22Rv1 (cell line): ENCODE measurements around the gene NXPH3.

Experiments used
- H3K27ac ChIP-seq: fragments of 450-650 bp; 2 replicates; pipeline ENCODE4 v1.5.1; 2017
- ZFX ChIP-seq: fragments of 450-650 bp; IDR thresholded peaks from 2 replicates; pipeline ENCODE4 v1.6.1; 2017; ENCODE audit warnings: antibody characterized with exemption, borderline replicate concordance
- TF ChIP-seq, protein P1 (sequence below): fragments of 450-650 bp; IDR thresholded peaks from 2 replicates; pipeline ENCODE4 v1.5.1; 2017; ENCODE audit warnings: mild to moderate bottlenecking

The NXPH3 gene

GRCh38 chr17:49597436-49597835 is 21.8 kb downstream of the NXPH3 start:
- H3K27ac ChIP-seq, result no peak overlapping the region
- TF ChIP-seq, protein P1, sequence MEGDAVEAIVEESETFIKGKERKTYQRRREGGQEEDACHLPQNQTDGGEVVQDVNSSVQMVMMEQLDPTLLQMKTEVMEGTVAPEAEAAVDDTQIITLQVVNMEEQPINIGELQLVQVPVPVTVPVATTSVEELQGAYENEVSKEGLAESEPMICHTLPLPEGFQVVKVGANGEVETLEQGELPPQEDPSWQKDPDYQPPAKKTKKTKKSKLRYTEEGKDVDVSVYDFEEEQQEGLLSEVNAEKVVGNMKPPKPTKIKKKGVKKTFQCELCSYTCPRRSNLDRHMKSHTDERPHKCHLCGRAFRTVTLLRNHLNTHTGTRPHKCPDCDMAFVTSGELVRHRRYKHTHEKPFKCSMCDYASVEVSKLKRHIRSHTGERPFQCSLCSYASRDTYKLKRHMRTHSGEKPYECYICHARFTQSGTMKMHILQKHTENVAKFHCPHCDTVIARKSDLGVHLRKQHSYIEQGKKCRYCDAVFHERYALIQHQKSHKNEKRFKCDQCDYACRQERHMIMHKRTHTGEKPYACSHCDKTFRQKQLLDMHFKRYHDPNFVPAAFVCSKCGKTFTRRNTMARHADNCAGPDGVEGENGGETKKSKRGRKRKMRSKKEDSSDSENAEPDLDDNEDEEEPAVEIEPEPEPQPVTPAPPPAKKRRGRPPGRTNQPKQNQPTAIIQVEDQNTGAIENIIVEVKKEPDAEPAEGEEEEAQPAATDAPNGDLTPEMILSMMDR, result no peak
- no peak for TF ChIP-seq ZFX

DNA sequence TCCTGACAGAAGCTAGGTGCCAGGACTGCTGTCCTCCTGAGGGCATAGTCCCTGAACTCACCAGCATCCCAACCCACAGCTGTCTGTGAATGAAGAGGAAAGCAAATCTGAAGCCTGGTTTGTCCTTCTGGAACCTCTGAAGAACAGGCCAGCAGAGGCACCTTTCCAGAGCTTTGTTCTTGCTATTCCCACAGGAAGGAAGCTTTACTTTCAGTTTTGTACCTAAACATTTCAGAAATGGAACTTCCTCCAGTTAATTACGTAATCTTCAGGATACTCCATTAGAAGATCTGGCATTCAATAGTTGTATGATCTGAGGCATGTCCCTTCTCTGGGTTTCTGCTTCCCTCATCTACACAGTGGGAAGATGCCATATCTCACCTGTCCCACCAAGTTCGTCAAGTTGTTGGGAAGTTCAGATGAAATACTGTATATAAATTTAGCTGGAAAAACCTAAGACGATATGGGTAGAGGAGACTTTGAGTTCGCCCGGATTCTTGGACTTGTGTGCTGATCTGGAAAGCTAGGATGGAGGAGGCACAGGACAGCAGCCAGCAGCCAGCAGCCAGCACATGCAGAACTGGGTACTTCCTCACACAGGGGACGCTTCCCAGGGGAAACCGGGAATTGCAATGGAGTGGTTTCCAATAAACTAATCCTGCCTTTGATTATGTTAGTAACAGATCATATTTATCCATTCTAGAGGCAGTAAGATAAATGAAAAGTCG is 22.4 kb downstream of the NXPH3 start:
- TF ChIP-seq, protein P1, result no peak
- no peak for TF ChIP-seq ZFX
- H3K27ac ChIP-seq, result no peak overlapping the region

DNA sequence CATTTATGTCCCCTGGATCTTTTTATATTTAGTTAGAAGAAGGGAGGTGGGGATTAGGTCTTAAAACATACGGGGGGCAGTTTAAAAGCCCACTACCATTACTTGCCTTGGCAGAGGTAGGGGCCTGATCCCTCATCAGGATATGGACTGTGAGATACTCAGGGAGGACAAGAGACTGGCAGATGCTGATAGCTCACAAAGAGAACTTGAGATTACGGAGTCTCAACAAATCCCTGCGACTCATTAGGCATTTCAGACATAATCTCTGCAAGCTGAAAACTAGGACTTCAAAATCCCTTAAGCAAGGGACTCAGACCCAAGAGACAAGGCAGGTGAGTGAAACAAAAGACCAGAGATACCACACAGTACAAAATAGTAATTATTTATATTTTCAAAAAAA is 23.2 kb downstream of the NXPH3 start:
- TF ChIP-seq ZFX, result no peak
- TF ChIP-seq, protein P1, result no peak
- no peak overlapping the region for H3K27ac ChIP-seq

DNA sequence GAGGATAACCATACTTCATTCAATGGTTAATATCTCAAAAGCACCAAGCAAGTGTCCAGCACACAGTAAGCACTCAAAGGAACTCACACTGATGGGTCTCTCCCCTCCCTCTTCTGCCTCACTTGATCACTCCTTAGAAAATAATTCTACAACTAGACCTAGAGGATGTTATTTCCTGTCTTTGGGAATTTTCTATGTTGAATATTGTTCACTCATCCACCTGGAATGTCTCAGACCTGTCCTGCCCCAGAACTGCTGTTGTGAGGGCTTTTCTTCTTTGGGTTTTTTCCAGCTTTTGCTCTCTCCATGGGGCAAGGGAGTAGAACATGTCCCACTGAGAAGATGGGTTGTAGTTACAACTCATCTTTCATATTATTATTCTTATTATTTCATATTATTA is 25.3 kb downstream of the NXPH3 start:
- no peak for TF ChIP-seq ZFX
- TF ChIP-seq, protein P1, result no peak
- no peak overlapping the region for H3K27ac ChIP-seq

DNA sequence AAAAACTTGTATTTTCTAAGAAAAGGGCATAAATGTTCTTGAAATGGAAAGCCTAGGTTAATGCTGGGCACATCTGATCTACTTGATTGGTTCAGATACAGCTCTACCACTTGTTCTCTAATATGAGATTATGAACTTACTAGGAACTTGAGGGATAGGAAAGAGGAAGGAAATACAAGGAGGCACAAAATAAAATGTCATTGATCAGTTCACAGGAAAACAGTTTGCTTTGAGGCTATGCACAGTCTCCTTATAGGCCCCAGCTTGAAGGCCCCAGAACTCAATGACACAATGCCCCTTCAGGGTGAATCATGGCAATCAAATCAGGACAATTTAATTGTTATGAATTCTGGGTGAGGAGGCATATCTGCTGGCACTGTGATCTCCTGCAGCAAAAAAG is 27.1 kb downstream of the NXPH3 start:
- TF ChIP-seq ZFX, result no peak
- TF ChIP-seq, protein P1, result no peak
- H3K27ac ChIP-seq, result no peak overlapping the region

GRCh38 chr17:49603238-49603637 is 27.6 kb downstream of the NXPH3 start:
- no peak overlapping the region for H3K27ac ChIP-seq
- no peak for TF ChIP-seq ZFX
- TF ChIP-seq, protein P1, result no peak

- H3K27ac ChIP-seq, result no peak overlapping the region
- no peak for TF ChIP-seq ZFX
- TF ChIP-seq, protein P1, result no peak
Observed at GRCh38 chr17:49603720-49604119, 28.0 kb downstream of the NXPH3 start.
